ENCODE data around the gene CRHBP.
"Not testable (repeated sequence)": the region's sequence is repeated elsewhere in the genome, so short reads cannot be mapped to it uniquely, and the experiment has no call there.

Gene CRHBP

DNA sequence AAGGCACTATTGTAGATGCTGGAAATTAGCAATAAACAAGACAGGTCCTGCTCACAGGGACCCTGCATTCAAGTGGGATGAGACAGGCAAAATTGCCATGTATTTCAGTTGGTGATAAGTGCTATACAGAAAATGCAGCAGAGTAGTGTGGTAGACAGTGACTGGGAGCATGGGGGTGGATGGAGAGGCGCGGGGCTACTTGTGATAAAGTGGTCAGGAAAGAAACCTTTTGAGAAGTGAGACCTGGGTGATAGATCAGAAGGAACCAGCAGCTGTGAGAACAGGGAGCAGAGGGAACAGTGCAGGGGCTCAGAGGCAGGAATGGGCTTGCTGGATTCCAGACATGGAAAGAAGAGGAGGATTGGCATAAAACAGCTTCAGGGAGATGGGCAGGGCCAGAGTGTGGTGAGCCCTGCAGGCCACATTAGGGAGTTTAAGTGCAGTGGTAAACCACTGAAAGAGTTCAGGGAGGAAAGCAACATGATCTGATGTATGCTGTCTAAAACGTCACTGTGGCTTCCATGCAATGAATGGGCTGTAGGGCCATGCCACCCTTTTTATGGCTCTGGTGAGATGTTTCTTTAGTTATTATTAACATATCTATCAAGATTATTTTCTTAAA is 7.3 kb downstream of the CRHBP start:
- no peak for DNase-seq

- DNase-seq = no peak
These were observed 11.2 kb downstream of the CRHBP start for GRCh38 chr5:76964060-76964459.

- DNase-seq = no peak
These were observed 18.7 kb downstream of the CRHBP start for GRCh38 chr5:76971511-76971910.

DNA sequence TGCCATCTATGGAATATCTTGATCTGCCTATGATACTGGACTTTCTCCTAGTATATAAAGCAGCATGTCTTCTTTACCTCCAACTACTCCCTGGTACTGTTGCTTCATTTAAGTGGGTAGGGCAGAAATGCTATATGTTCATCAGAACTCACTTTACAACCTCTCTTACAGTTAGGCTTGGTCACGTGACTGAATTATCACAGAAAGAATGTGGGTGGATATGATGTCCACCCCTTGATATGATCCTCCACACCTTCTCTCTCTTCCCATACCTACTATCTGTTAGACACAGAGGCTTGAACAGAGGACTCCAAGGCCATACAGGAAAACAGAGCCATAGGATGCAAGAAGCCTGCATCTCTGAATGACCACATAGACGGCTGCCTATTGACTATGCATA is 19.8 kb downstream of the CRHBP start:
- no peak for DNase-seq

GRCh38 chr5:76974785-76975184 is 21.9 kb downstream of the CRHBP start:
- DNase-seq = no peak

GRCh38 chr5:76978869-76979268 is 26.0 kb downstream of the CRHBP start:
- no peak for DNase-seq

DNA sequence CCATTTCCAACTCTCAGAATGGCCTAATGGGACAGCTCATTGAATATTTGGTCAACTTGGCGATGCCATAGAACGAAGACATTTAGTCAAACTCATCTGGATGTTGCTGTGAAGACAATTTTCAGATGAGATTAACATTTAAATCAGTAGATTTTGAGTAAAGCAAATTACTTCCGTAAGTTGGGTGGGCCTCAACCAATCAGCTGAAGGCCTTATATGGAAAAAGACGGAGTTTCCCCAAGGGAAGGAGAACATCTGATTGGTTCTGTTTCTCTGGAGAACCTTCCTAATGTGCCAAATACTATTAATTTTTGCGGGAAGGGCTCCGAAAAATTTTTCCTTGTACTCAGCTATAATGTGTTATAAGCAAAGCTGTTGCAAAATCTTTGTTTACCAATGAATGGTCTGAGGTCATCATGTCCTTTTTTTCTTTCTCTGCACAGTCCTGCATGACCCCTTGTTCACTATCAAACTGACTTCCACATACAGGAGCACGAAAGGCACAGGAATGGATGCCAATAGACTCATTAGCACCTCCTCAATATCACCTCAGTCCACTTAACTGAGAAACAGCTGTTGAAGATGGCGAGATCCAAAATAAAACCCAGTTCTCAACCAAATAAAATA is 27.8 kb downstream of the CRHBP start:
- no peak for DNase-seq

GRCh38 chr5:76982450-76982849 is 29.6 kb downstream of the CRHBP start:
- DNase-seq = no peak

DNA sequence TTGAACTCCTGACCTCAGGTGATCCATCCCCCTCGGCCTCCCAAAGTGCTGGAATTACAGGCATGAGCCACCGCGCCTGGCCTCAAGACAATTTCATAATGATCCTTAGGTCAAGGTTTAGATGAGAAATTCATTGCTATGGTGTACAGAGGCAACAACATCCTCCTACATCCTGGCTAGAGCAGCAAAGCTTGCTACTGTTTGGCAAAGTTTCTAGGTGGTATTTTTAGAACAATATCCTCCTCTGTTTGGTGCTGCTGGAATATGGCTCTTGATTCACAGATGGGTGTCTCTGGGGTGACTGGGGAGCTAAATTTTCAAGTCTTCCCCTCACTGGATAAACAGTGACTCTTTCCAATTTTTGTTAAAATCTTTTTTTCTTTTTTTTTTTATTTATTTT is 30.6 kb downstream of the CRHBP start:
- no peak for DNase-seq

GRCh38 chr5:76986825-76987526 is 34.1 kb downstream of the CRHBP start:
- no peak for DNase-seq

- DNase-seq = no peak
These were observed 38.1 kb downstream of the CRHBP start for GRCh38 chr5:76990899-76991459.

GRCh38 chr5:76993436-76993835 is 40.6 kb downstream of the CRHBP start:
- not testable (repeated sequence) for DNase-seq

DNA sequence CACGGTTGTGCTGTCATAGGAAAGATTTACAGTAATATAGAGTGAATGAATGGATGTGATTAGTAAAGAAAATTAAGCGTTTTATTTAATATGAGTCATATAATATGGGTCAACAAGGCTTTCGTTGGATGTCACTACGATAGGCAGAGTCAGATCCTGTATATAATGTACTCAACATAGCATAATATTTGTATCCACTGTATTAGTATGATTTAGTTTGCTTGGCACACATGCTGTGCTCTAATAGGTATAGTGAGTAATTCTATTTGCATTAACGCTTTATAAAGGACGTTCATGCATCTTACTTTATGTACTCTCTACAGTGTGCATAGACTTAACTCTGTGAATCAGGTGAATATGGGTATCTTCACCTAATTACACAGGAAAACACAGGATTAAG is 41.5 kb downstream of the CRHBP start:
- DNase-seq = no peak

DNA sequence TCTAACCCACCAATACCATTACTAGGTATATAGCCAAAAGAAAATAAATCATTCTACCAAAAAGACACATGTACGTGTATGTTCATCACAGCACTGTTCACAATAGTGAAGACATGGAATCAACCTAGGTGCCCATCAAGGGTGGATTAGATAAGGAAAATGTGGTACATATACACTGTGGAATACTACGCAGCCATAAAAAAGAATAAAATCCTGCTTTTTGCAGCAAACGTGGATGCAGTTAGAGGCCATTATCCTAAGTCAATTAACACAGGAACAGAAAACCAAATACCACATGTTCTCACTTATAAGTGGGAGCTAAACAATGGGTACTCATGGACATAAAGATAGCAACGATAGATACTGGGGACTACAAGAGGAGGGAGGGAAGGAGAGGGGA is 45.4 kb downstream of the CRHBP start:
- not testable (repeated sequence) for DNase-seq

DNA sequence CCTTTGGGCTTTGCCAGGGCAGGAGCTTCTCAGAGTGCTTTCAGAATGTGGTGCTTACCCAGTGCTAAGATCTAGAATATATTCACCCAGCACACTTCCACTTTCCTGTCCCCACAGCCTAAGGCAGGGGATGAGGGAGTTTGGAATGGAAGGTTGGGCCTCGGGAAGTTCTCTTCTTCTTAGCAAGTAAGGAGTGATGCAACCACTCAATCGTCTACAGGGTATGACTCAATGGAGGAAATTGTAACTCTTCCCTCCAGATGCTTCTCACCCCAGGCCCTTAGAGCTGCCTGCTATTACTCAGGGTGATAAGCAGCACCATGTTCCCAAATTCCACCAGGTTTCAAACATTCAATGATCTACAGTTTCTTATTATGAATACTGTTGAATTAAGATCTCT is 46.6 kb downstream of the CRHBP start:
- DNase-seq = no peak

- no peak for DNase-seq
These were observed 50.4 kb downstream of the CRHBP start for GRCh38 chr5:77003246-77003645.

DNA sequence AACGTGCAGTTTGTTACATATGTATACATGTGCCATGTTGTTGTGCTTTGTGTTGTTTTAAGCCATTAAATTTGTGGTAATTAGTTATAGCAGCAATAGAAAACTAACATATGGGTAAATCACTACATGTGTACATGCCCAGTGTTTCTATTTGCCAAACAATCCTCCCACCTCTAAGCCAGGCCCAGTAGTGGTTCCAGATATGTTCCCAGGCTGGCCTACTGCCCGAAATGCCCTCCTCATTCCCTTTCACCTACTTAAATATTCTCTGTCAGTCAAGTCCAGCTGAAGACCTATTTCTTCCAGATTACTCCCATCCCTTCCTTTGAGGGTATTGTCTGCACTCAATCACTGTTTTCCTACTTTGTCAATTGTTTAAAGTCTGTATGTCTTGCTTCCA is 53.3 kb downstream of the CRHBP start:
- DNase-seq = no peak

- no peak for DNase-seq
These were observed 55.6 kb downstream of the CRHBP start for GRCh38 chr5:77008413-77008812.

GRCh38 chr5:77010243-77010642 is 57.4 kb downstream of the CRHBP start:
- DNase-seq = no peak

- DNase-seq = no peak
These were observed 58.7 kb downstream of the CRHBP start for GRCh38 chr5:77011498-77011897.

GRCh38 chr5:77012601-77013000 is 59.8 kb downstream of the CRHBP start:
- no peak for DNase-seq

GRCh38 chr5:77015938-77016569 is 63.2 kb downstream of the CRHBP start:
- DNase-seq = no peak

DNA sequence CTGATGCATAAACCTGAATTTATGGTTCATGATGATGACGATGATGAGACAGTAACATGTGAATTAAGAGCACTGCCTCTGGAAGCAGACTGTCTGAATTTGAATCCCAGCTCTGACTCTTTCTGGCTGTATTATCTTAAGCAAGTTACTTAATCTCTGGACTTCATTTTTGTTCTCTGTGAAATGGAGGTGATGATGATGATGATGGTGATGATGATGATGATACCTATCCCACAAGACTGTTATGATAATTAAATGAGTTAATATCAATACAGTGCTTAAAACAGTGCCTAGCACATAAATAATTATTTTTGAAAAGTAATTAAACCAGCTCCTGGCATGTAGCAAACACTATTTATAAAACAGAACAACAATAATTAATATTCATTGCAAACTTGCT is 64.1 kb downstream of the CRHBP start:
- no peak for DNase-seq

DNA sequence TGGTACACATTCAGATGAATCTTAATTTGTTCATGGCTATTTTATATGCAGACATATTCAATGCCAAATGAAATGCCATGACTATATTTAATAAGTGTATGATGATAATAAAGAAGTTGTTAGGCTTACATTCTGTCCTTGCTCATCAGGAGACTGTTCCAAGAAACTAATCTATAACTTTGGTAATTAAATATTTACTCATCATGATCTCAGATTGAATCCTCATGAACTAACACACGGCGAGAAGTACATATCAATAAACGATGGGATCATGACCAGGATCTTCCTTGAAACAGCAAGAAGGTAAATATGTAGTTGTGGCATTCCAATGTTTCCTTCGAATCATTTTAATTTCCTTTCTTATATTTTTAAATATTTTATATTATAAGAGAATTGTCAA is 64.8 kb downstream of the CRHBP start:
- no peak for DNase-seq
